DOHH2 (cell line): ENCODE results near the gene LRP8.

Source experiments
- H3F3A ChIP-seq: fragments of 200-600 bp; sonication (generic), shearing (Covaris generic); 2 replicates; pipeline ENCODE4 v1.6.0; 2016; ENCODE audit warnings: antibody characterized with exemption, mild to moderate bottlenecking; ENCODE audit not compliant: control insufficient read depth, insufficient read depth
- H3K27ac ChIP-seq: fragments of 200-600 bp; sonication (generic); 2 replicates; pipeline ENCODE4 v1.5.1; 2014; ENCODE audit warnings: low read depth, mild to moderate bottlenecking, low read length, moderate library complexity
- H3K27me3 ChIP-seq: fragments of 200-600 bp; sonication (generic); 2 replicates; pipeline ENCODE4 v1.6.1; 2014; ENCODE audit warnings: mild to moderate bottlenecking, low read length, mixed read lengths; ENCODE audit not compliant: control insufficient read depth
- H3K36me3 ChIP-seq: fragments of 200-600 bp; sonication (generic); 2 replicates; pipeline ENCODE4 v1.6.1; 2014; ENCODE audit warnings: mild to moderate bottlenecking, low read length, moderate library complexity, mixed read lengths; ENCODE audit not compliant: control insufficient read depth
- H3K4me1 ChIP-seq: fragments of 200-600 bp; sonication (generic); 2 replicates; pipeline ENCODE4 v1.6.1; 2014; ENCODE audit warnings: mild to moderate bottlenecking, low read length, mixed read lengths; ENCODE audit not compliant: control insufficient read depth
- H3K4me2 ChIP-seq: fragments of 200-600 bp; sonication (generic); 2 replicates; pipeline ENCODE4 v1.6.0; 2014; ENCODE audit warnings: mild to moderate bottlenecking, low read length, moderate library complexity
- H3K4me3 ChIP-seq: fragments of 200-600 bp; sonication (generic); 2 replicates; pipeline ENCODE4 v1.5.1; 2014; ENCODE audit warnings: mild to moderate bottlenecking, low read length, mixed read lengths
- H3K79me2 ChIP-seq: fragments of 200-600 bp; sonication (generic); 2 replicates; pipeline ENCODE4 v1.6.1; 2014; ENCODE audit warnings: mild to moderate bottlenecking, low read length, mixed read lengths; ENCODE audit not compliant: control insufficient read depth
- H3K9me2 ChIP-seq: fragments of 200-600 bp; sonication (generic); replicated peaks from 2 replicates; pipeline ENCODE4 v1.6.1; 2014; ENCODE audit warnings: mild to moderate bottlenecking, low read length, mixed read lengths; ENCODE audit not compliant: control insufficient read depth
- H3K9me3 ChIP-seq: fragments of 200-600 bp; sonication (generic); 2 replicates; pipeline ENCODE4 v1.6.1; 2014; ENCODE audit warnings: antibody characterized with exemption, low read length, mixed read lengths; ENCODE audit not compliant: control insufficient read depth, insufficient read depth
- H4K20me1 ChIP-seq: fragments of 200-600 bp; sonication (generic); 2 replicates; pipeline ENCODE4 v1.6.0; 2014; ENCODE audit warnings: low read depth, mild to moderate bottlenecking, antibody characterized with exemption, low read length, moderate library complexity; ENCODE audit not compliant: control insufficient read depth, insufficient read depth
- EZH2phosphoT487 ChIP-seq: fragments of 200-600 bp; sonication (generic); IDR thresholded peaks from 2 replicates; pipeline ENCODE4 v1.6.1; 2017; ENCODE audit warnings: borderline replicate concordance, mild to moderate bottlenecking, antibody characterized with exemption, low read length, moderate library complexity, mixed read lengths
- TF ChIP-seq, protein P1 (sequence below): fragments of 200-600 bp; sonication (generic); IDR thresholded peaks from one replicate; pipeline ENCODE4 v1.5.1; 2014; ENCODE audit warnings: antibody characterized with exemption, mild to moderate bottlenecking, low read depth, low read length; ENCODE audit not compliant: poor library complexity, severe bottlenecking

LRP8 gene

DNA sequence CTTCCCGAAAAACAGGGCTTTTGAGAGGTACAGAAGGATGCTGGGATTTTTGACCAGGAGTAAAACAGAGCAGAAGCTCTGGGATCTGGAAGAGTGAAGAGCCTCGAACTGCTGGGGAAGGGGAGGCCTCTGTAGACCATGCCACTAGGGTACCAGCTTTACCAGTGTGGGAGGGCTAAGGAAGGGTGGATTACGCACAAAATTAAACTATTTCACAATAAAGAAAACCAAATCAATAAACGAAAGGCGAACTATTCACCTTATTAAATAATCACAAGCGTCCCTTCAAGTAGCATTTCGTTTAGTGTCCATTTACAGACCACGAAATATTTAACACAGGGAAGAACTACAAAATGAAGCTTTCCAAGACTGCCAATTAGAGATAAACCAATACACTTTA lies 108.2 kb downstream of the LRP8 start:
- no peak for TF ChIP-seq EZH2phosphoT487
- TF ChIP-seq, protein P1, sequence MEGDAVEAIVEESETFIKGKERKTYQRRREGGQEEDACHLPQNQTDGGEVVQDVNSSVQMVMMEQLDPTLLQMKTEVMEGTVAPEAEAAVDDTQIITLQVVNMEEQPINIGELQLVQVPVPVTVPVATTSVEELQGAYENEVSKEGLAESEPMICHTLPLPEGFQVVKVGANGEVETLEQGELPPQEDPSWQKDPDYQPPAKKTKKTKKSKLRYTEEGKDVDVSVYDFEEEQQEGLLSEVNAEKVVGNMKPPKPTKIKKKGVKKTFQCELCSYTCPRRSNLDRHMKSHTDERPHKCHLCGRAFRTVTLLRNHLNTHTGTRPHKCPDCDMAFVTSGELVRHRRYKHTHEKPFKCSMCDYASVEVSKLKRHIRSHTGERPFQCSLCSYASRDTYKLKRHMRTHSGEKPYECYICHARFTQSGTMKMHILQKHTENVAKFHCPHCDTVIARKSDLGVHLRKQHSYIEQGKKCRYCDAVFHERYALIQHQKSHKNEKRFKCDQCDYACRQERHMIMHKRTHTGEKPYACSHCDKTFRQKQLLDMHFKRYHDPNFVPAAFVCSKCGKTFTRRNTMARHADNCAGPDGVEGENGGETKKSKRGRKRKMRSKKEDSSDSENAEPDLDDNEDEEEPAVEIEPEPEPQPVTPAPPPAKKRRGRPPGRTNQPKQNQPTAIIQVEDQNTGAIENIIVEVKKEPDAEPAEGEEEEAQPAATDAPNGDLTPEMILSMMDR = no peak
- H3K9me2 ChIP-seq = no peaks in the 10 kb centered on the region
- H3K4me3 ChIP-seq = peak overlapping the region; percentile 90
- H3K9me3 ChIP-seq = no peaks in the 10 kb centered on the region
- H3K27me3 ChIP-seq = no peaks in the 10 kb centered on the region
- H3K36me3 ChIP-seq = peaks cover 25% of the 10 kb centered on the region
- H3K79me2 ChIP-seq = peaks cover 17% of the 10 kb centered on the region
- peak overlapping the region; percentile 97 for H3K4me2 ChIP-seq
- H3K4me1 ChIP-seq = peaks cover 18% of the 10 kb centered on the region
- no peaks in the 10 kb centered on the region for H4K20me1 ChIP-seq
- peak overlapping the region; percentile 61; the same call in 1 of the 2 replicates for H3K27ac ChIP-seq
- H3F3A ChIP-seq = peaks cover 11% of the 10 kb centered on the region

- no peak overlapping the region for H3K27ac ChIP-seq
- H3K36me3 ChIP-seq = peaks cover 38% of the 10 kb centered on the region
- no peak overlapping the region for H3K4me3 ChIP-seq
- TF ChIP-seq, protein P1 = no peak
- no peak for TF ChIP-seq EZH2phosphoT487
- no peaks in the 10 kb centered on the region for H3K9me2 ChIP-seq
- no peaks in the 10 kb centered on the region for H3K27me3 ChIP-seq
- H3K4me1 ChIP-seq = peaks cover 18% of the 10 kb centered on the region
- no peaks in the 10 kb centered on the region for H3K9me3 ChIP-seq
- H3F3A ChIP-seq = peaks cover under 1% of the 10 kb centered on the region
- H4K20me1 ChIP-seq = no peaks in the 10 kb centered on the region
- peaks cover 17% of the 10 kb centered on the region for H3K79me2 ChIP-seq
- H3K4me2 ChIP-seq = no peak overlapping the region
These were observed 109.7 kb downstream of the LRP8 start for GRCh38 chr1:53218201-53218600.

- Histone ChIP-seq H3K27ac (no peak overlapping the region), H3K4me1 (peaks cover 6% of the 10 kb centered on the region), H3K4me2 (no peak overlapping the region), H3K9me3 (no peaks in the 10 kb centered on the region), H3K27me3 (no peaks in the 10 kb centered on the region), H3K4me3 (no peak overlapping the region), H3K36me3 (peaks cover 63% of the 10 kb centered on the region), H3K79me2 (peaks cover 9% of the 10 kb centered on the region), H3F3A (no peaks in the 10 kb centered on the region), H3K9me2 (no peaks in the 10 kb centered on the region), H4K20me1 (no peaks in the 10 kb centered on the region)
- TF ChIP-seq EZH2phosphoT487 = no peak
- TF ChIP-seq, protein P1 = no peak
These were observed 113.4 kb downstream of the LRP8 start for GRCh38 chr1:53214376-53214940.
